ENCODE data around the gene MRPL16. TPM values are rescaled to one million over a fixed set of nuclear protein-coding genes. Genes with fewer than 3 reads are reported as not detected.
A peak's percentile ranks its signal among the peaks of the same experiment; 100 is the strongest.

Gene MRPL16
- total and polyA plus RNA-seq, 2 experiments from 2014 or later: 77.4 to 176 TPM

DNA sequence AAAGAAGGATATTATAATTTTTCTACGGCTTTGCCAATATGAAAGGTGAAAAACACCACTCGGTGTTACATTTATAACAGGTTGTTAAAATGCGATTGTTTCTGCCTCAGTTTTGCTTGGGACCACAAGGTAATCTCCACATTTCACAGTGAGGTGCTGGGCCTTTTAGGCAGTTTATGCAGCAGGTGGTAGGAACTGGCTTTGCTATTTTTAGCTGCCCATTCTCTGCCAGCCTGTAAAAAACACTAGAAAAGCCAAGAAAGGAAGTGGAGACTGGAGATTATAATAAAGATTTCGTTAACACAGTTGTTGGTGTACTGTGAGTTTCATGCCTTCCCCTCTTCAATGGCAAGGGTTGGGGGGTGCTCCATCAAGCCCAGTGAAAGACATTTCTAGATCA lies 8.0 kb upstream of the MRPL16 start:
- no peak for TF ChIP-seq CREB1 (CRISPR knock-in tag; IDR thresholded peaks at IDR 0.05; ENCODE audit: low read depth)
- no peak for TF ChIP-seq NANOG (IDR thresholded peaks at IDR 0.05; ENCODE audit: borderline replicate concordance)
- TF ChIP-seq EZH2phosphoT487 (IDR thresholded peaks at IDR 0.05; ENCODE audit: unreplicated experiment): no peak
- TF ChIP-seq, protein P1, sequence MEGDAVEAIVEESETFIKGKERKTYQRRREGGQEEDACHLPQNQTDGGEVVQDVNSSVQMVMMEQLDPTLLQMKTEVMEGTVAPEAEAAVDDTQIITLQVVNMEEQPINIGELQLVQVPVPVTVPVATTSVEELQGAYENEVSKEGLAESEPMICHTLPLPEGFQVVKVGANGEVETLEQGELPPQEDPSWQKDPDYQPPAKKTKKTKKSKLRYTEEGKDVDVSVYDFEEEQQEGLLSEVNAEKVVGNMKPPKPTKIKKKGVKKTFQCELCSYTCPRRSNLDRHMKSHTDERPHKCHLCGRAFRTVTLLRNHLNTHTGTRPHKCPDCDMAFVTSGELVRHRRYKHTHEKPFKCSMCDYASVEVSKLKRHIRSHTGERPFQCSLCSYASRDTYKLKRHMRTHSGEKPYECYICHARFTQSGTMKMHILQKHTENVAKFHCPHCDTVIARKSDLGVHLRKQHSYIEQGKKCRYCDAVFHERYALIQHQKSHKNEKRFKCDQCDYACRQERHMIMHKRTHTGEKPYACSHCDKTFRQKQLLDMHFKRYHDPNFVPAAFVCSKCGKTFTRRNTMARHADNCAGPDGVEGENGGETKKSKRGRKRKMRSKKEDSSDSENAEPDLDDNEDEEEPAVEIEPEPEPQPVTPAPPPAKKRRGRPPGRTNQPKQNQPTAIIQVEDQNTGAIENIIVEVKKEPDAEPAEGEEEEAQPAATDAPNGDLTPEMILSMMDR (conservative IDR thresholded peaks at IDR 0.05; ENCODE audit: low read depth in 2 of 2): no peak
- no peak for TF ChIP-seq JUNB (IDR thresholded peaks at IDR 0.05; ENCODE audit: unreplicated experiment)
- TF ChIP-seq POLR2AphosphoS5 (IDR thresholded peaks at IDR 0.05; ENCODE audit: low read depth): no peak
- no peak for TF ChIP-seq EZH2 (IDR thresholded peaks at IDR 0.05; ENCODE audit: low read depth, unreplicated experiment)
- no peak for TF ChIP-seq ZNF331 (CRISPR knock-in tag; IDR thresholded peaks at IDR 0.05; ENCODE audit: low read depth)
- TF ChIP-seq STAT1 (IDR thresholded peaks at IDR 0.05; ENCODE audit: unreplicated experiment): no peak
- TF ChIP-seq, protein P2, sequence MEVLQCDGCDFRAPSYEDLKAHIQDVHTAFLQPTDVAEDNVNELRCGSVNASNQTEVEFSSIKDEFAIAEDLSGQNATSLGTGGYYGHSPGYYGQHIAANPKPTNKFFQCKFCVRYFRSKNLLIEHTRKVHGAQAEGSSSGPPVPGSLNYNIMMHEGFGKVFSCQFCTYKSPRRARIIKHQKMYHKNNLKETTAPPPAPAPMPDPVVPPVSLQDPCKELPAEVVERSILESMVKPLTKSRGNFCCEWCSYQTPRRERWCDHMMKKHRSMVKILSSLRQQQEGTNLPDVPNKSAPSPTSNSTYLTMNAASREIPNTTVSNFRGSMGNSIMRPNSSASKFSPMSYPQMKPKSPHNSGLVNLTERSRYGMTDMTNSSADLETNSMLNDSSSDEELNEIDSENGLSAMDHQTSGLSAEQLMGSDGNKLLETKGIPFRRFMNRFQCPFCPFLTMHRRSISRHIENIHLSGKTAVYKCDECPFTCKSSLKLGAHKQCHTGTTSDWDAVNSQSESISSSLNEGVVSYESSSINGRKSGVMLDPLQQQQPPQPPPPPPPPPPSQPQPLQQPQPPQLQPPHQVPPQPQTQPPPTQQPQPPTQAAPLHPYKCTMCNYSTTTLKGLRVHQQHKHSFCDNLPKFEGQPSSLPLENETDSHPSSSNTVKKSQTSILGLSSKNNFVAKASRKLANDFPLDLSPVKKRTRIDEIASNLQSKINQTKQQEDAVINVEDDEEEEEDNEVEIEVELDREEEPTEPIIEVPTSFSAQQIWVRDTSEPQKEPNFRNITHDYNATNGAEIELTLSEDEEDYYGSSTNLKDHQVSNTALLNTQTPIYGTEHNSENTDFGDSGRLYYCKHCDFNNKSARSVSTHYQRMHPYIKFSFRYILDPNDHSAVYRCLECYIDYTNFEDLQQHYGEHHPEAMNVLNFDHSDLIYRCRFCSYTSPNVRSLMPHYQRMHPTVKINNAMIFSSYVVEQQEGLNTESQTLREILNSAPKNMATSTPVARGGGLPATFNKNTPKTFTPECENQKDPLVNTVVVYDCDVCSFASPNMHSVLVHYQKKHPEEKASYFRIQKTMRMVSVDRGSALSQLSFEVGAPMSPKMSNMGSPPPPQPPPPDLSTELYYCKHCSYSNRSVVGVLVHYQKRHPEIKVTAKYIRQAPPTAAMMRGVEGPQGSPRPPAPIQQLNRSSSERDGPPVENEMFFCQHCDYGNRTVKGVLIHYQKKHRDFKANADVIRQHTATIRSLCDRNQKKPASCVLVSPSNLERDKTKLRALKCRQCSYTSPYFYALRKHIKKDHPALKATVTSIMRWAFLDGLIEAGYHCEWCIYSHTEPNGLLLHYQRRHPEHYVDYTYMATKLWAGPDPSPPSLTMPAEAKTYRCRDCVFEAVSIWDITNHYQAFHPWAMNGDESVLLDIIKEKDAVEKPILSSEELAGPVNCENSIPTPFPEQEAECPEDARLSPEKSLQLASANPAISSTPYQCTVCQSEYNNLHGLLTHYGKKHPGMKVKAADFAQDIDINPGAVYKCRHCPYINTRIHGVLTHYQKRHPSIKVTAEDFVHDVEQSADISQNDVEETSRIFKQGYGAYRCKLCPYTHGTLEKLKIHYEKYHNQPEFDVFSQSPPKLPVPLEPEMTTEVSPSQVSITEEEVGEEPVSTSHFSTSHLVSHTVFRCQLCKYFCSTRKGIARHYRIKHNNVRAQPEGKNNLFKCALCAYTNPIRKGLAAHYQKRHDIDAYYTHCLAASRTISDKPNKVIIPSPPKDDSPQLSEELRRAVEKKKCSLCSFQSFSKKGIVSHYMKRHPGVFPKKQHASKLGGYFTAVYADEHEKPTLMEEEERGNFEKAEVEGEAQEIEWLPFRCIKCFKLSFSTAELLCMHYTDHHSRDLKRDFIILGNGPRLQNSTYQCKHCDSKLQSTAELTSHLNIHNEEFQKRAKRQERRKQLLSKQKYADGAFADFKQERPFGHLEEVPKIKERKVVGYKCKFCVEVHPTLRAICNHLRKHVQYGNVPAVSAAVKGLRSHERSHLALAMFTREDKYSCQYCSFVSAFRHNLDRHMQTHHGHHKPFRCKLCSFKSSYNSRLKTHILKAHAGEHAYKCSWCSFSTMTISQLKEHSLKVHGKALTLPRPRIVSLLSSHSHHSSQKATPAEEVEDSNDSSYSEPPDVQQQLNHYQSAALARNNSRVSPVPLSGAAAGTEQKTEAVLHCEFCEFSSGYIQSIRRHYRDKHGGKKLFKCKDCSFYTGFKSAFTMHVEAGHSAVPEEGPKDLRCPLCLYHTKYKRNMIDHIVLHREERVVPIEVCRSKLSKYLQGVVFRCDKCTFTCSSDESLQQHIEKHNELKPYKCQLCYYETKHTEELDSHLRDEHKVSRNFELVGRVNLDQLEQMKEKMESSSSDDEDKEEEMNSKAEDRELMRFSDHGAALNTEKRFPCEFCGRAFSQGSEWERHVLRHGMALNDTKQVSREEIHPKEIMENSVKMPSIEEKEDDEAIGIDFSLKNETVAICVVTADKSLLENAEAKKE (CRISPR knock-in tag; IDR thresholded peaks at IDR 0.05): no peak
- TF ChIP-seq, protein P3, sequence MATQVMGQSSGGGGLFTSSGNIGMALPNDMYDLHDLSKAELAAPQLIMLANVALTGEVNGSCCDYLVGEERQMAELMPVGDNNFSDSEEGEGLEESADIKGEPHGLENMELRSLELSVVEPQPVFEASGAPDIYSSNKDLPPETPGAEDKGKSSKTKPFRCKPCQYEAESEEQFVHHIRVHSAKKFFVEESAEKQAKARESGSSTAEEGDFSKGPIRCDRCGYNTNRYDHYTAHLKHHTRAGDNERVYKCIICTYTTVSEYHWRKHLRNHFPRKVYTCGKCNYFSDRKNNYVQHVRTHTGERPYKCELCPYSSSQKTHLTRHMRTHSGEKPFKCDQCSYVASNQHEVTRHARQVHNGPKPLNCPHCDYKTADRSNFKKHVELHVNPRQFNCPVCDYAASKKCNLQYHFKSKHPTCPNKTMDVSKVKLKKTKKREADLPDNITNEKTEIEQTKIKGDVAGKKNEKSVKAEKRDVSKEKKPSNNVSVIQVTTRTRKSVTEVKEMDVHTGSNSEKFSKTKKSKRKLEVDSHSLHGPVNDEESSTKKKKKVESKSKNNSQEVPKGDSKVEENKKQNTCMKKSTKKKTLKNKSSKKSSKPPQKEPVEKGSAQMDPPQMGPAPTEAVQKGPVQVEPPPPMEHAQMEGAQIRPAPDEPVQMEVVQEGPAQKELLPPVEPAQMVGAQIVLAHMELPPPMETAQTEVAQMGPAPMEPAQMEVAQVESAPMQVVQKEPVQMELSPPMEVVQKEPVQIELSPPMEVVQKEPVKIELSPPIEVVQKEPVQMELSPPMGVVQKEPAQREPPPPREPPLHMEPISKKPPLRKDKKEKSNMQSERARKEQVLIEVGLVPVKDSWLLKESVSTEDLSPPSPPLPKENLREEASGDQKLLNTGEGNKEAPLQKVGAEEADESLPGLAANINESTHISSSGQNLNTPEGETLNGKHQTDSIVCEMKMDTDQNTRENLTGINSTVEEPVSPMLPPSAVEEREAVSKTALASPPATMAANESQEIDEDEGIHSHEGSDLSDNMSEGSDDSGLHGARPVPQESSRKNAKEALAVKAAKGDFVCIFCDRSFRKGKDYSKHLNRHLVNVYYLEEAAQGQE (IDR thresholded peaks at IDR 0.05; ENCODE audit: unreplicated experiment): no peak
- TF ChIP-seq, protein P4, sequence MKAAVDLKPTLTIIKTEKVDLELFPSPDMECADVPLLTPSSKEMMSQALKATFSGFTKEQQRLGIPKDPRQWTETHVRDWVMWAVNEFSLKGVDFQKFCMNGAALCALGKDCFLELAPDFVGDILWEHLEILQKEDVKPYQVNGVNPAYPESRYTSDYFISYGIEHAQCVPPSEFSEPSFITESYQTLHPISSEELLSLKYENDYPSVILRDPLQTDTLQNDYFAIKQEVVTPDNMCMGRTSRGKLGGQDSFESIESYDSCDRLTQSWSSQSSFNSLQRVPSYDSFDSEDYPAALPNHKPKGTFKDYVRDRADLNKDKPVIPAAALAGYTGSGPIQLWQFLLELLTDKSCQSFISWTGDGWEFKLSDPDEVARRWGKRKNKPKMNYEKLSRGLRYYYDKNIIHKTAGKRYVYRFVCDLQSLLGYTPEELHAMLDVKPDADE (IDR thresholded peaks at IDR 0.05): no peak
- TF ChIP-seq ZNF114 (CRISPR knock-in tag; IDR thresholded peaks at IDR 0.05): no peak
- peaks cover 2% of the 10 kb centered on the region for H3K27me3 Mint-ChIP-seq (ENCODE audit: insufficient read depth, low read depth, poor library complexity)
- Histone ChIP-seq H3K9me2 (ENCODE audit: insufficient read depth) (no peaks in the 10 kb centered on the region), H3K27ac (ENCODE audit: low read depth) (no peak overlapping the region), H4K20me1 (replicated peaks; ENCODE audit: insufficient read depth) (no peaks in the 10 kb centered on the region), H3F3A (replicated peaks; ENCODE audit: low read depth) (no peaks in the 10 kb centered on the region), H3K4me2 (0 out of 2 replicates have a peak overlapping the region, but pooled peaks have one; percentile 12), H3K27me3 (ENCODE audit: insufficient read depth) (no peaks in the 10 kb centered on the region), H2AFZ (no peak overlapping the region), H3K4me3 (no peak overlapping the region), H3K79me2 (replicated peaks; ENCODE audit: insufficient read depth) (no peaks in the 10 kb centered on the region), H3K36me3 (ENCODE audit: insufficient read depth) (no peaks in the 10 kb centered on the region), H3K4me1 (ENCODE audit: insufficient read depth) (peaks cover 37% of the 10 kb centered on the region)
- ATAC-seq (no peak), DNase-seq (ENCODE audit: low spot score) (no peak)
- no peak overlapping the region for H3K4me3 Mint-ChIP-seq
- no peaks in the 10 kb centered on the region; the same call in 2 of the 3 replicates for H3K9me3 Mint-ChIP-seq
- no peak overlapping the region for H3K27ac Mint-ChIP-seq
- H3K36me3 Mint-ChIP-seq (ENCODE audit: low read depth): peaks cover 2% of the 10 kb centered on the region; the same call in 2 of the 3 replicates
- H3K4me1 Mint-ChIP-seq: peaks cover 50% of the 10 kb centered on the region

All from GM23338 (cell line).